Measurements from ENCODE around the gene HCFC1.

The HCFC1 gene

GRCh38 chrX:153971450-153972367 lies at the start of gene HCFC1:
HCFC1 (minus strand) TSS chrX:153971818; CDS start chrX:153970840, 978 bp downstream.
- DNase-seq: peak; percentile 91

GRCh38 chrX:154021131-154021611 lies 49.6 kb upstream of the HCFC1 start:
- DNase-seq: peak; percentile 22

GRCh38 chrX:154020536-154021115 lies 49.0 kb upstream of the HCFC1 start:
- DNase-seq: no peak

- peak; percentile 35 for DNase-seq
Observed at GRCh38 chrX:154019633-154020528, 48.3 kb upstream of the HCFC1 start, which contains the start of gene IRAK1. IRAK1 (minus strand) TSS chrX:154019902; CDS start chrX:154019812, 90 bp downstream.

GRCh38 chrX:154019061-154019621 lies 47.5 kb upstream of the HCFC1 start:
- DNase-seq: peak; percentile 19

- no peak for DNase-seq
Observed at GRCh38 chrX:154018518-154019060, 47.0 kb upstream of the HCFC1 start.

- no peak for DNase-seq
Observed at GRCh38 chrX:154017766-154018517, 46.3 kb upstream of the HCFC1 start.

- DNase-seq: no peak
Observed at GRCh38 chrX:154016366-154017076, 44.9 kb upstream of the HCFC1 start.

GRCh38 chrX:154015581-154016264 lies 44.1 kb upstream of the HCFC1 start:
- DNase-seq: no peak

GRCh38 chrX:154014429-154015380 lies 43.1 kb upstream of the HCFC1 start:
- no peak for DNase-seq

GRCh38 chrX:154013614-154014360 lies 42.2 kb upstream of the HCFC1 start:
- peak; percentile 45 for DNase-seq

GRCh38 chrX:154013001-154013421 lies 41.4 kb upstream of the HCFC1 start:
- no peak for DNase-seq

- DNase-seq: no peak
Observed at GRCh38 chrX:154012336-154012991, 40.8 kb upstream of the HCFC1 start.

GRCh38 chrX:154011376-154012335 lies 40.0 kb upstream of the HCFC1 start:
- DNase-seq: no peak

GRCh38 chrX:154010330-154011087 lies 38.9 kb upstream of the HCFC1 start:
- no peak for DNase-seq

GRCh38 chrX:154008521-154008920 lies 36.9 kb upstream of the HCFC1 start:
- no peak for DNase-seq
